PC-3 (cell line): ENCODE measurements around the gene A2ML1.

ENCODE experiments used
- CTCF ChIP-seq: fragments of 300-600 bp; sonication (generic); conservative IDR thresholded peaks from 2 replicates; pipeline ENCODE4 v1.5.1; 2017; ENCODE audit warnings: antibody characterized with exemption, low read depth, mild to moderate bottlenecking, low read length
- EZH2 ChIP-seq: fragments of 300-600 bp; sonication (generic); IDR thresholded peaks from one replicate; pipeline ENCODE4 v1.6.1; 2017; ENCODE audit warnings: antibody characterized with exemption, mild to moderate bottlenecking, low read length; ENCODE audit not compliant: unreplicated experiment
- EZH2phosphoT487 ChIP-seq: fragments of 300-600 bp; sonication (generic); IDR thresholded peaks from 2 replicates; pipeline ENCODE4 v1.6.1; 2018; ENCODE audit warnings: mild to moderate bottlenecking, antibody characterized with exemption, low read length, borderline replicate concordance

- TF ChIP-seq CTCF (no peak), EZH2 (no peak), EZH2phosphoT487 (no peak)
Measured at GRCh38 chr12:8897081-8897480, 74.7 kb downstream of the A2ML1 start.
